ENCODE measurements around the gene CNTNAP2.

The CNTNAP2 gene

GRCh38 chr7:146314962-146315361 is 198.4 kb downstream of the CNTNAP2 start:
- DNase-seq: no peak

DNA sequence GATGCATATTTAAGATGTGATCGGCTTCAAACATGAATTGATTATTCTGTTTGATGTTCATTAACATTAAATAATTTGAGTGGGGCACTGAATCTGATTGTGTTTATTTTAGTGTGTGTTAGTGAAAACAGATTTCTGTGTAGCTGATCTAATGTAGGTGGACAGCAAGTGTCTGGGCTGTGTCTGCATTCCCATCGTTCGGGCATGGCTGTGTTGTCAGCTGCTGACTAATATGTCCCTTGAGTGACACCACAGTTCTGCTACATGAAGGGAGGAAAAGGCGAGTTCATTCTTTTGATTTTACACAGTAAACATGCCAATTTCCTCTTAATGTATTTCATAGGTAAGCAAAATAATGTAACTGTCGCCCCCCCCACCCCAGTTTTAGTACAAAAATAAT is 203.0 kb downstream of the CNTNAP2 start:
- no peak for DNase-seq

DNA sequence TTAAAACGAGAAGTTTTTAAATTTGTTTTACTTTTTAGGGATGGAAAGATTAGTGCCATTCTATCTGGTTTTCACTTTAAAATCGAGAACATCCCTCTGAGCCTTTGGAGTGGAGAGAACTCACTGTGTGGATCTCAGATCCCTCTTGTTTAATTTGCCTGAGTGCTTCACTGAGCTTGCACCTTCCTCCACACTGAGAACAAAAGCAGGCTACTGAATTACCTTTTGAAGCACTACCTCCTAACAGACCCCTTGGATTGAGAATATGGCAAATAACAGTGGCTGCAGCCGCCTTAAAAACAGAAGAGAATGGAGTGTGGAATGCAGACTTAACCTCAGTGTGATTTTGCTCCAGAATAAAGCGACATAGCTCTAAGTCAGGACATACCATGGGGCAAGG is 204.7 kb downstream of the CNTNAP2 start:
- no peak for DNase-seq

- DNase-seq: no peak
Measured at GRCh38 chr7:146331369-146331768, 214.8 kb downstream of the CNTNAP2 start.

GRCh38 chr7:146345251-146345650 is 228.7 kb downstream of the CNTNAP2 start:
- DNase-seq: no peak

GRCh38 chr7:146346096-146346495 is 229.5 kb downstream of the CNTNAP2 start:
- DNase-seq: no peak

DNA sequence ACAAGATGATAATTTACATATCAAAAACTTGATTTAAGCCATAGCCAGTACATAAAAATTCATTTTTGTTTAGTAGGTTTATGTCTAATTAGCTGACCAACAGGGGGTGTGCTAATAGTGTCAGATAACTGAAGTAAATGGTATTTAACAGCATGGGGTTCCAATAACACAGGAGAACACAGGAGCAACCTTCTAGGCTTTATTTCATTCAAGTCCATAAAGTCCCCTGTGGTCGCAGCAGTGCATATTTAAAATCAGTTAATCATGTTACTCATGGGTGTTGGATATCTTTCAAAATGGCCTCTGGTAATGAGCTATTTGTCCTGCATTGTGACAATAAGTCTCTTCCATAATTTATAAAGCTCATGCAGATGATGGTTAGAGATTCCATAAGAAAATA is 238.6 kb downstream of the CNTNAP2 start:
- no peak for DNase-seq

DNA sequence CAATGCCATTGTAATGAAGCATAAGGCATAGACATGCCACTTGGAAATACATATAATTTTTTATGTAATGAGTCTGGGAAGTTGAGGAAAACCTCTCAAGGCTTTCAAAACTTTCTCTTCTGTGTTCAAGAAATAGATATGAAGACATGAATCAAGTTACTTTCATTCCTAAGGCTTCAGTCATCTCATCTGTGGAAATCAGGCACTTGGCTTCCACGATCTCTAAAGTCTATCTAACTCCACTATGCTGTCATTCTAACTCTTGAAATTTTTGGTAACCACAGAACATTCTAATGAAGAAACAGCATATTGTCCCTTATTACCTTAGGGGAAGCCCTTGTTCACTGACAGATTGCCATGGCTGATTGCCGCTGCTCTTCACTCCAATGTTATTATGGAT is 242.6 kb downstream of the CNTNAP2 start:
- DNase-seq: no peak

GRCh38 chr7:146366938-146367337 is 250.3 kb downstream of the CNTNAP2 start:
- DNase-seq: no peak

DNA sequence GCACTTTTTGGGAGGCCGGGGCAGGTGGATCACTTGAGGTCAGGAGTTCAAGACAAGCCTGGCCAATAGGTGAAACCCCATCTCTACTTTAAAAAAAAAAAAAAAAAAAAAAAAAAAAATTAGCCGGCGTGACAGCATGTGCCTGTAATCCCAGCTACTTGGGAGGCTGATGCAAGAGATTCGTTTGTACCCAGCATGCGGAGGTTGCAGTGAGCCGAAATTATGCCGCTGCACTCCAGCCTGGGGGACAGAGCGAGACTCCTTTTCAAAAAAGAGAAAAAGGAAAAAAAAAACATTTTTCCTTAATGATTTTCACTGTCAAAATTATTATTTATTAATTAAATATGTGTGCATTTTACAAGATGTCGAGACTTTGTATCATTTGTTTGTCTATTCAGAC is 253.6 kb downstream of the CNTNAP2 start:
- DNase-seq: no peak

DNA sequence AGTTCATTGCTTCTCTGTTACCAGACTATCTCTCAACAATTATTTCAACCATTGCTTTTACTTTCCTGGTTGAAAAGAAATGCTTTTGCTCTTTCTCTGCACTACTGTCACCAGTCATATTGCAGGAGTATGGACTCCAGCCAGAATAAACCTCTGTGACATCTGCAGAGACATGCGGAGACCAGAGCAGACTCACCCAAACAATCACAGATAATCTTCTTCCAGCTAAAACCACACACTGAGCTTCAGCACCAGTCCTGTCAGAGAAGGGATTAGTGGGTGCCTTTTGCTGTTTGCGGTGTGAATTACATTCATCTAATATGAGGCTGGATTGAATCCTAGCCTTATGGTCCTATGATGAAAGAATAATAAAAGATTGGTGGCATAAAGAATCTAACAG is 258.6 kb downstream of the CNTNAP2 start:
- no peak for DNase-seq

- DNase-seq: no peak
Measured at GRCh38 chr7:146378196-146378595, 261.6 kb downstream of the CNTNAP2 start.

GRCh38 chr7:146387140-146387539 is 270.5 kb downstream of the CNTNAP2 start:
- DNase-seq: no peak

- no peak for DNase-seq
Measured at GRCh38 chr7:146388928-146389327, 272.3 kb downstream of the CNTNAP2 start.

GRCh38 chr7:146393346-146393745 is 276.7 kb downstream of the CNTNAP2 start:
- DNase-seq: no peak

DNA sequence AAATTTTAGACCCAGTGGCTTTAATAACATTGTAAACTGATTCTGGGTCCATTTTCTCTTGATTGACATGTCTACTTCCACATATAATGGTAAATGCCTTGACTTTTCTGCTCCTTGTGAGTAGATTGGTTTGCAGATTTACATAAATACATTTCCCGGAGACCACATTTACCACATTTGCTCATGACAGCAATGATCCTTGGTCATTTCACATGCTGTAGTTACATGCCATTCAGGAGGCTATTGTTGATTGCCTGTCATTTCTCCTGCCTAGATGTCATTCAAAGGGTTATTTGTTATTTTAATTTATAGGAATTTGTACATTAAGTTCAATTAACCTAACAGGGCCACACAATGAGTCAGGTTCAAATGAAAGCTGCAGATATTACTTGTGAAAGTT is 280.5 kb downstream of the CNTNAP2 start:
- no peak for DNase-seq

GRCh38 chr7:146401939-146402338 is 285.3 kb downstream of the CNTNAP2 start:
- DNase-seq: no peak

GRCh38 chr7:146405737-146406136 is 289.1 kb downstream of the CNTNAP2 start:
- no peak for DNase-seq

- no peak for DNase-seq
Measured at GRCh38 chr7:146411975-146412374, 295.4 kb downstream of the CNTNAP2 start.

DNA sequence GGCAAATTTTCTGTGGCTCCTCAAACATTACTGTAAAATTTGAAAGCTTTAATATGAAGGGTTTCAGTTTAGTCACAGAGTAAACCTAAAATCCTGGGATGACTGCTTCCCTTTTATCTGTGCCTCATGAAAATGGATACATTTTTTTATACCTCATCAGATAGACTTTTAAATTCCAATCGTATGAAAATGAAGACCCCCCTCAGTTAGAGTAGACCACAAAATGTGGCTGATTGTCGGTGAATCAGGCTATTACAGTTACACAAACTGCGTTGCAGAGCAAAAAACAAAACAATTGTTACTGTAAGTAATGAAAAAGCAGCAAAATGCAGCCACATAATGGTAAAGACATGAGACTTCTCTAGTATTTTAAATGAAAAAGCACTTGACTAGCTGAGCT is 296.2 kb downstream of the CNTNAP2 start:
- no peak for DNase-seq

GRCh38 chr7:146414373-146414772 is 297.8 kb downstream of the CNTNAP2 start:
- DNase-seq: no peak

DNA sequence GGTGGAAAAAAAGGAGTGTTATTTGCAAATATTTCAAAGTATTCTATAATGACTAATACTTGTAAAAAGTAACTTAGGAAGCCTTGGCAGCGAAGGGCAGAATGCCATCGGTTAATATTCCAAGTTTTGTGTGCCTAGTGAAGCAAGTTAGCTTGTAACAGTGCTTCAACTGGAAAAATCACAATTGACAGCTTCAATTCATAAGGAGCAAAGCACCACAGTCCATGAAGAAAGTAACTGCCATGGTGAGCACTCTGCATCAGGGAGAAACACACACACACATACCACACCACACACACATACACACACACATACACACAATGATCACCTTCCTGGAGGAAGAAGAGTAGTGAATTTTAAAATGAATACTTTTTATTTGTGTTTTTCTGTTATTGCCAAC is 298.3 kb downstream of the CNTNAP2 start:
- DNase-seq: no peak

DNA sequence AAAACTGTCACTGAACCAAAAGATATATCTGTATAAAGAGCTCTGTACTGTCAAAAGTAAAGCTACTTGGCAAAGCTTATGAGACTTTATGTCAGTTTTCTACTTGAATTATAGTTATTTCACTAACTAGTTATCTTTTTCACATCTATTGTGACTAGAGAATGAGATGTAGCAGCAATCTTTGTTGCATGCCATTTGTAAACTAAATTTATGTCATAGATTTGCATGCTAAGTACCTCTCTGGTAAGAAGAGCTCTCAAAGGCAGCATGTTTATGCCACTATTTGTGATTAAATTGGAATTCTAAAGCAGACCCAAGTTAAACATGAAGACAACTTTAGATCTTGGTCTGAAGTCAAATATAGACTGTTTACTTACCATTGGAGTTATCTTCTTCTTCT is 300.6 kb downstream of the CNTNAP2 start:
- no peak for DNase-seq

- DNase-seq: no peak
Measured at GRCh38 chr7:146423446-146423845, 306.8 kb downstream of the CNTNAP2 start.

DNA sequence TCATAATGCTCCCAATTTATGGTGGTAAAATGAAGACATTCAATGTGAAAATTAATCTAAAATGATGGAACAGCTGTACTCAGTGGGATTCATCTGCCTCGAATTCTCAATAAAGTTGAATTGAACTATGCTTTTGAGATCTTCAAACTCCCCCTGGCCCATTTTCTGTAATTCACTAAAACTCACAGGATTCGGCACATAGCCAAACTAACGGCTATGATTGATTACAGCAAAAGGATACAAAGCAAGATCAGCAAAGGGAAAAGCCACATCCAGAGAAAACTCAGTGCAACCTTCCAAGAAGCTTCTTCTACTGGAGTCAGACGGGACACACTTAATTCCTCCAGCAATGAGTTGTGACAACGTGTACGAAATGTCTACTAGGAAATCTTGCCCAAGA is 307.5 kb downstream of the CNTNAP2 start:
- no peak for DNase-seq

DNA sequence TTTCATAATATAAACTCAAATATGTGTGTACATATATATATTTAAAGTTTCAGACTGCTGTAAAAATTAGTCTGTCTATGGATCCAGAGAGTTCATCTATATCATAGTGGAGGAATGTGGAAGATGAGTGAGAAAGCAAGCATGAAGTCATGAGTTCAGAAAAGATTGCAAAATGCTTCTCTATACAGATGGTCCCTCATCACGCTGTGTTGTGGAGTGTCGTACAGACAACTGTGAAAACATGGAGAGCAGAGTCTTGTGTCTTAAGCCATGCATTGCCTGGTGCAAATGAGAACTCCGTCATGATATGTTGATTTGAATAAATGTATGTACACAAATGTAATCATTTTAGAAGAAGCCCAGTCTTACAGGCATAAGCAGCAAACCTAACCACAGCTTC is 316.9 kb downstream of the CNTNAP2 start:
- no peak for DNase-seq
